B cell (primary cell): ENCODE measurements around the gene IMPA2.

Experiments used
- CTCF ChIP-seq: fragments of 200-600 bp; IDR thresholded peaks from one replicate; pipeline ENCODE4 v1.8.0; 2022; ENCODE audit warnings: antibody characterized with exemption, mild to moderate bottlenecking
- EZH2 ChIP-seq: IDR thresholded peaks from 2 replicates; pipeline ENCODE4 v1.6.1; 2012; ENCODE audit warnings: borderline replicate concordance, low read depth, mild to moderate bottlenecking, moderate library complexity, low read length; ENCODE audit not compliant: insufficient read depth, poor library complexity, severe bottlenecking

- TF ChIP-seq CTCF (no peak), EZH2 (no peak)
Measured at GRCh38 chr18:12033643-12034025, 52.3 kb downstream of the IMPA2 start.
